Activated CD8-positive, alpha-beta memory T cell treated with anti-CD3 and anti-CD28 coated beads for 48 hours (primary cell): ENCODE data around the gene NXF1.
"Not testable (repeated sequence)": the region's sequence is repeated elsewhere in the genome, so short reads cannot be mapped to it uniquely, and the experiment has no call there.

Source experiments
- DNase-seq, 3 experiments: peaks; one replicate each; pipeline ENCODE4 v3.0.0-alpha.2; 2020; ENCODE audit warnings: low read depth in 2 of 3, low spot score in 2 of 3

Gene NXF1

DNA sequence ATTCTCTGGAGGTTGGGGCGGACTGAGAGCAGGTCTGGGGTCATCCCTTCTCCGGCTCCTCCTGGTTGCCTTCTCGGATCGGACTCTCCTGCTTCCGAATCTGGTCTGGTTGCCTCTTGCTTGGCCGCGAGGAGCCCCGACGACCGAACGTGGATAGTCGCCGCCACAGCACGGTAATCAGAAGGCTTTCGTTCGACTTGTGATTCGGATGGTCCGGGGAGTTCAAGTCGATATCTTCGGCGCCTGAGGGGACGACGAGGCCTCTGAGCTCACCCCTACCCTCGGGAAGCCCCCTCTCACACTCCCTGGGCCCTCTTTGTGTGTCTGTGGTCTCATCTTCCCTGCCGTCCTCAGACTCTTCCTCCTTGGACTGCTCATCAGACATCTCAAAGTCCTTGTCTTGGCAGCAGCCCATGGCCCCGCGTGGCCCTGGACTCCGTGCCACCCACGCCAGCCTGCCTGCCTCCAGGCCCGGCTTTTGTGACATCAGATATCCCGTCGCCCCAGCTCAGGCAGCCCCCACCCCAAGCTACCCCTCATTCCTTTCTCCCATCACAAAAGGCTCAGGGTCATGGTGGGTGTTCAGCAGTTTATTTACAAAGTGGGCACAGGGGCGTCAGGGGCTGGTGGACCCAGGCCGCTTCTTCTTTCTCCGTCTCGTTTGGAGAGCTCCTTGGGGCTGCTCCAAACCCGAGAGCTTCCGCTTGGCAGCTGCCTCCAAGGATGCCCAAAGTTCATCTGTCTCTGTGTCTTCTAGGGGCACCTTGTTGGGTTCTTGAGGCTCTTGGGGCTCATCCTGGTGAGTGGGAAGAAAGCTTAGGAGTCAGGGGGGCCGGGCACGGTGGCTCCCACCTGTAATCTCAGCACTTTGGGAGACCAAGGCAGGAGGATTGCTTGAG is 27.3 kb upstream of the NXF1 start, which contains the start of gene TEX54:
Gene TEX54, minus strand, starts transcription at position 506 of the 899 bp plus-strand sequence.
- no peak for DNase-seq

DNA sequence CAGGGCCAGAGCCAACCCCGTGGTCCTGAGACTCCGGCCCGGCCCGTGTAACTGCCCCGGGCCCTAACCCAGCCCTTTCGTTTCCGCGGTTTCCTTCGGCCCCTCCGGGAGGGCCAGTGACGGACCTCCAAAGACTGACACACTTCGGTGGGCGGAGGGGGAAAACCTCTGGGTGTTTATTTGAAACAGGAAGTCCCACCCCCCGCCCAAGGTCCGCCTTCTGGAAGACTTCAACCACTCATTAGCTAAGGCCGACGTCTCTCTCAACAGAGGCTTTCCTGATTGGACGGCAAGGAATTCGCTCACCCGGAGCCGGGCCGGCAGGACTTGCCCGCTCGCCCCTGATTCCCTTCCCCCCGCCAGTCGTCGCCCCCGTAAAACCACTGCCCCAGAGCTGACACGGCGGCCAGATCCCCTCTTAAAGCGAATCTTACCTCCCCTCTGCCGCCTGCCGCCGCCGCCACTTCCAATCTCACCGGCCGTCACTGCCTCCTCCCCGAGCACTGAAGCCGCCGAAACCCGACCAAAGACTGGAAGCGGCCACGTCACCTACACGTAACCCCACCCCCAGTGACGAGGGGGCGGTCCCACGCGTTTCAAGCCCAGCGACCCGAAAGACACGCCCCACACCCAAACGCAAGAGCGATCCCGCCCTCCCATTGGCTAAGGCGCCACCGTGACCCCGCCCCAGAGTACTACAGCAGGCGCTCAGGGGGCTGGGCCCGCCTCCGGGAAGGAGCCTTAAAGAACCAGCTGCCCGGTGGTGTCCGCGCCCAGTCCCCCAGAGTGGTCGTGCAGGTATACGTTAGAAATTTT is 26.5 kb upstream of the NXF1 start, which contains the start of gene STX5:
Gene STX5, minus strand, starts transcription at position 532 of the 816 bp plus-strand sequence. CDS start 808 bp downstream, outside the sequence.
- DNase-seq: peak; percentile 98 to 99 (median 98)

DNA sequence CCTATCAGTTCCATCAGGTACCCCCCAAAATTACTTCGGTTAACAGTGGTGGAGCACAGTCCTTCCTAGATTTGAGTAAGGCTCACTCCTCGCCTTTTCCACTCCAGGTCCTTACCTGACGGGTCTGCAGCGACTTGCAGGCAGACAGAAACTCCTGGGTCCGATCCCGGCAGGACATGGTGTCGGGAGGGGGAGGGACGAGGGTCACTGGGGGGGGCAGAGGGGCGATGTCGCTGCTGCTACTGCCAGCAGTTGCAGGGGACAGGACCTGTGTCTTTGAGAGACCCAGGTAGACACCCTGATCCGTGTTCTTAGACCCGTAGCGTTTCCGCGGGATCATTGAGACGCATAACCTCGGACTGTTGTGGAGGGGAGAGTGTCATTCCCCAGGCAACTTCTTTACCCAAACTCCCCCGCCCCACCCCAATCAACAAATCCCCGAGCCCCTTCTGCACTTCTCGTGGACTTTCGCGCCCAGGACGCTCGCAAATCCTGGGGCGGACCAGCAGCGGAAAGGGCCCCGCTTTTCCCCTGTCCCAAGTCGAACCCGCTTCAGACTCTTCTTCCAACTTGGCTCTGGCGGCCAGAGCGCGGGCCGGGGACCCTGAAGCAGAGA is 25.8 kb upstream of the NXF1 start:
- no peak for DNase-seq

DNA sequence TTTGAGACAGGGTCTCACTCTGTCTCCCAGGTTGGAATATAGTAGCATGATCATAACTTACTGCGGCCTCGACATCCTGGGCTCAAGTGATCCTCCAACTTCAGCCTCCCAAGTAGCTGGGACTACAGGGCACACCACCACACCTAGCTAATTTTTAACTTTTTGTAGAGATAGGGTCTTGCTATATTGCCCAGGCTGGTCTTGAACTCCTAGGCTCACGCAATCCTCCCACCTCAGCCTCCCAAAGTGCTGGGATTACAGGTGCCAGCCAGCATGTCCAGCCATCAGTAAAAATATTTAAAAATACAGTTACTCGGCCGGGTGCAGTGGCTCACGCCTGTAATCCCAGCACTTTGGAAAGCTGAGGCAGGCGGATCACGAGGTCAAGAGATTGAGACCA is 22.9 kb upstream of the NXF1 start:
- DNase-seq: not testable (repeated sequence)

DNA sequence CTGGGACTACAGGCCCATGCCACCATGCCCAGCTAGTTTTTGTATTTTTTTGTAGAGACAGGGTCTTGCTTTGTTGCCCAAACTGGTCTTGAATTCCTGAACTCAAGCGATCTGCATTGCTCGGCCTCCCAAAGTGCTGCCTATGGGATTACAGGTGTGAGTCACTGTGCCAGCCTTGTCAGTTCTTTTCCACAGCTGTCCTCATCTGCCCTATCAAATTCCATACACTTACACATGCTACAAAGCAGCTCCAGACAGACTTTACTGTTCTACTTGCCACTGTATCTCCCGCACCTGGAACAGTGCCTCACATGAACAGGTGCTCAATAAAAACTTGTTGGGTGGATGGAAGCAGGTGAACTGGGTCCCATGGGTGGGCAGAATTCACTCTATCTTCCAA is 18.4 kb upstream of the NXF1 start:
- no peak for DNase-seq

DNA sequence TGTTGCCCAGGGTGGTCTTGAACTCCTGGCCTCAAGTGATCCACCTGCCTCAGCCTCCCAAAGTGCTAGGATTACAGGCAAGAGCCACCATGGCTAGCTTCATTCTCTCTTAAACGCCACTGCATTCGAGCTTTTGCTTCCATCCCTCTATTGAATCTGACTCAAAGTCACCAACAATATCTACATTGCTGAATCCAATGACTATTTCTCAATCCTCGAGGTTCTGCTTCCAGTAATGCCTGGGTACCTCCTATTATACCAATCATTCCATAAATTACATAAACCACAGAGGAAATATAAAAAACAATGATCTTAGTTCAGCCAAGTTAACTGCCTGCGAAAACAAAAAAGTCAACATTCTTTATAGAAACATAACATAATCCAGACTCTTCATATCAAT is 11.9 kb upstream of the NXF1 start:
- no peak for DNase-seq

DNA sequence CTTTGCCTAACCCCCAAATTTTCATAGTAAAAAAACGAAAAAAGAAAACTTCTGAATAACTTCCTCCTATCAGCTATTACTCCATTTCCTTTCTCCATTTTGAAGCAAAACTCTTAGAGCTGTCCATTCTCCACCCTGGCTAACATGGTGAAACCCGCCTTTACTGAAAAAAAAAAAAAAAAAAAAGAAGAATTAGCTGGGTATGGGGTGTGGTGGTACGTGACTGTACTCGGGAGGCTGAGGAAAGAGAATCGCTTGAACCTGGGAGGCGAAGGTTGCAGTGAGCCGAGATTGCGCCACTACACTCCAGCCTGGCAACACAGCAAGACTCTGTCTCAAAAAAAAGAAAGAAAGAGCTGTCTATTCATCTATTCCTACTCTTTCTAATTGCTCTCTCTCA is 11.3 kb upstream of the NXF1 start:
- DNase-seq: no peak

DNA sequence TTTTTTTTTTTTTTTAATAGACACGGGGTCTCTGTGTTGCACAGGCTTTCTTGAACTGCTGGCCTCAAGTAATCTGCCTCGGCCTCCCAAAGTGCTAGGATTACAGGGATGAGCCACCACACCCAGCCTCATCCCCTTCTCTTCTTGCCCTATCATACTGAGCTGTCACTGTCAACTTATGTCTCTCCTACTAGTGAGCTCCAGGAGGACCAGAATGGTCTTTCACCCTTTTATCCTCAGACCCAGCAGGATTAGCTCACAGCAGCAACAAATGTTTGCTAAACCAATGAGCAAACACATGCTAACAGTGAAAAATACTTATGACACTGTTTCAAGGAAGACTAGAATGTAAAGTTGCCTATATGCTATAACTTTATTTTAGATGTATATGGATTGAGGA is 6.4 kb upstream of the NXF1 start:
- no peak for DNase-seq

DNA sequence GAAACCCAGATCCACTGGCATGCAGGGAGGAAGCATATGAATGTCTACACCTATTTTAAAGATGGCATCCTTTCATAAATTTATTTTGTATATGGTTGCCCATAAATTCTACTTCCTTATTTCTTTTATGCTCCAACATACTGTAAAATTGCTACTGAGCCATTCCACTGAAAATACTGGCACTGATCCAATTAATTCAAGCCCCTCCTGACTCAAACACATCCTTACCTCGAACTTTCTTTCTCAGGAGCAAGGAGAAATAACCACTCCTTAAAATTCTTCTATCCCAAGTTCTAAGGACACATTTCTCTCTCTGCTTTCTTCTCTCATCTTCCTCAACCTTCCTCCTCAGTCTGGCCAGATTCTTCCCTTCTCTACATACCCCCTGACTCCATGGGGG is 5.5 kb upstream of the NXF1 start:
- no peak for DNase-seq

DNA sequence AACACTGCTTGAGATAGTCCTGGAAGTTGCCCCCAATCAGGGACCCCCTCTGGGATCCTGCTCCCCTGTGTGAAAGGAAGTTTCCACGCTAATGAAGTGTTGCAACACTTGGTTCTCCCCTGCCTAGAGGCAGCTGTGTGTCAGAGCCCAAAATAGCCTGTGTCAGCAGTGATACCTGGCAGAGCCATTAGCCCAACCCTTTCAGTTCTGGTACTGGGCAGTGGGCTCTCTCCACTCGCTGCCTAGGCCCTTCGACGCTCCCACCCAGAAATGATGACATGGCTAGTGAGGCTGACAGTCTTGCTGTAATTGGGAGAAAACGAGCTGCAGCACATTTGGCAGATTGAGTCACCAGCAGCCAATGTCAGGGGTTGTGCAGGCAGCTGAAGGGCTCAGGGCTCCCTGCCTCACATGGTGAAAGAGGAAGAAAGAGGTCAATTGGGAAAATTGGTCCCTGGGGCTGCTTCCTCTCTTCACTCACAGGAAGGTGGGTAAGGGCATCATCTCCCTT is 1.4 kb upstream of the NXF1 start:
- DNase-seq: no peak

DNA sequence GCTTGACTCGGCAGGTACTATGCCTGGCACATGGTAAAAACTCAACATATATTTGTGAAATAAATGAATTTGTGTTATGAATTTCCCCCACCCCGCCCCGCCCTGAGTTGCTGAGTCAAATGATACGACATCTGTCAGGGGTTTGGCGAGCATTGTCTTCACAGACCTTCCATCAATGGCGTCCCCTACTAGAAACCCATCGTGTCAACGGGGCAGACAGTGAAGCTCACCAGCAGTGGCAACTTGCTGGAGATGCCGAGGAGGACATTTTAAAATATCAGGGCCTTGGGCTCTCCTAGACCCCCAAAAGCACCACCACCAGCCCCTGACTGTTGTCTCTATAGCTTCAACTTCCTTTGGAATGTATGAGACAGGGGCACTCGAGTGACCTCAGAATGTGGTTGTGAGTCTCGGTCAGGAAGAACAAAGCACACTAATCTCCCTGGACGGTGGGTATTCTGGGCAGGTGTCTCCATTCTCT is 761 bp upstream of the NXF1 start:
- DNase-seq: no peak

DNA sequence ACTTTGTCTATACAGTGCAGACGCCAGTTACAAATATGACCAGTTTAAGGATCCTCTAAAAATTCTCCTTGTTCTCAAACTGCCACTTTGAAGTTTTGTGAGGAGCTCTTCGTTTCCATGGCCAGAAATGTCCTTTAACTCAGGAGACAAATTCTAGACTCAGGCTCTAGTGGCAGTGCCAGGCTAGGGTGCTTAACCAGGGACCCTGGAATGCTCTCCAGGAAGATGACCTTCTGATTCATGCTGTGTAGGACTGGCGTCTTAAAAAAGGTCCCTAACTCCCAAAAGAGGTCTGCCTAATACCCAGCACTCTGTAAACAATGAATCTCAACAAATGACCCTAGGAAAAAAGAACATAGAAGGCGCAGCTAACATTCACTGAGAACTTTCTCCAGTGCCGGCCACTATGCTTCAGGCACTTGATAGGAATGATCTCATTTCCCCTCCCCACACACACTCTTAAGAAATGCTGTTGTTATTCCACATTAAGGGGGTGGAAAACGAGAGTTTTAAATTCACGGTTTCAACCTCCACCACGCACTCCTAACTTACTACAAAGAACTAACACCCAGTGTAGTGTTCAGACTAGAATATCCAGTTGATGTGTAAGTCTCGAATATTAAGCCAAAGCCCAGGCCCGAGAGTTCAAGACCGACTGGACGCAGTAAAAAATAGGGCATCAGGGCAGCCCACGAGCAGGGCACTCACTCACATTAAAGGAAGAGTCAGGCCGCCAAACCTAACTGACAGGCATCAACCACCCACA is 747 bp downstream of the NXF1 start:
- no peak for DNase-seq

DNA sequence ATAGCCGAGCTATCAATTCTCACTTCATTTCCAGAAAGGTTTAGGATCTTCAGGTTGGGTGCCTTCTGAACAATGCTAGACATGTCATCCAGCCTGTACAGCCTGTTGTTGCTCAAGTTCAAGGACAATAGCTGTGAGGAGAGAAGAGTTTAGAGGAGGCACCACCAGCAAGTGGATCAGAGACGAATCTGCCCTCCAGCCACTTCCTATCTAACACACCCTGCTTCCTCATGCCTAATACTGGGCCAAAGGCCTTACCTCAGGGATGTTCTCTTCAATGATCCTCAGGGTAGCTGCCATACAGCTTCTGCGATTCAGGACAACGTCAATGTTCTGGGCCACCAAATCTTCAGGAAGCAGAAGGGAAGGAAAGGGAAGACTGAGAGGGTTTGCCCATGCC is 4.2 kb downstream of the NXF1 start:
- no peak for DNase-seq

DNA sequence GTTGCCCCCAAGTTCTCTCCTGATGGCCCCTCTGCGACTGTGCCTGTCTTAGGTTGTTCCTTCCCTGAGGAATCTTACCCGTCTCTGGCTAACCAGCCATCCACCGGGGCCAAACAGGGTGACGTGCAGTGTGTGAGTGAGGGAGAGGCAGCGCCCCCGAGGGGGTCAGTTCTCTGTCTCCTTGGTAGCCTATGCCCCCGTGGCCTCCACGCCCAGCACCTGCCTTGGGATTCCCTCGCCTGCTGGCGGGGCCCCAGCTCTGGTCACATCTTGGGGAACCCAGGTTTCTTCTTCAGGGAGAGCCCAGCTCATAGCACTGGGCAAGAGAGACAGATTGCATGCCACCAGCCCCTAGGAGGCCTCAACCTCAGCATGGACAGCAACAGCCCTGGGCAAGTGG is 5.8 kb downstream of the NXF1 start:
- no peak for DNase-seq

DNA sequence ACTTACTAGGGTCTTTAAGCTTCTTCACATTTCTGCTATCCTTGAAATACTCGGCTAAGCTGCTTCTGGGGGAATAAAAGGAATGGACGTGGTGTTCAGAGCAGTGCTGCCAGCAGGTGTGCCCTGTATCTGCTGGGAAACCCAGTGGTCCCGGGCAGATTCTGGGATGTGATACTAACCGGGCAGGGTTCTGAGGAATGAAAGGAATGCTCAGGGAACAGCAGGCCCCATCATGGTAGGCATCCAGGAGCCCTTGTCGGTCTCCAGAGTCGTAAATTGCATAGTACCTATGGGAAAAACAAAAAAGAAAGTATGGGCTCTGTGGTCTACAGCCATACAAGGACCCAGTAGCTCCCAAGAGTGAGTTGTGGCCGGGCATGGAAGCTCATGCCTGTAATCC is 9.0 kb downstream of the NXF1 start:
- no peak for DNase-seq

DNA sequence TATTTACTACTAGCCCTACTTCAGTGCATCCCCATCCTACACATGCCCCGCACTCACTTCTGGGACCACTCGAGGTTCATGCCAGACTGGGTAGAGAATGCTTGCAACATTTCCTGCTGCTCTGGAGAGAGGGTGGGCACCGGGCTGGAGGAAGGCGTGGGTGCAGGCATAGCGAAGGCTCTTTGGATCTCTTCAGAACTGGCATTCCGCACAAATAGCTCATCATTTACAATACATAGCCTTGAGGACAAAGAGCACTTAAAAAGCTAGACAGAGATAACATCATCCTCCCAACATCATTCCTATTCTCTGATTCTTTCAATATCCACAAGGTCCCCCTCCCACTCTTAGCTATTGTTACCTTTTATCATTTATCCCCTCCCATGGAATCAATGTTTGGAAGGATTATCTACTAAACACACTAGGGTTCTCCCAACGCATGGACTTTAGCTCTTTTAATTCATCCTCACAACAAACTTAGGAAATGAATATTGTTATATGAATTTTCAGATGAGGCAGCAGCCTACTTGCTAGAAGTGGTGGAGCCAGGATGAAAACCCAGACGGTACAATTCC is 11.0 kb downstream of the NXF1 start:
- DNase-seq: no peak

DNA sequence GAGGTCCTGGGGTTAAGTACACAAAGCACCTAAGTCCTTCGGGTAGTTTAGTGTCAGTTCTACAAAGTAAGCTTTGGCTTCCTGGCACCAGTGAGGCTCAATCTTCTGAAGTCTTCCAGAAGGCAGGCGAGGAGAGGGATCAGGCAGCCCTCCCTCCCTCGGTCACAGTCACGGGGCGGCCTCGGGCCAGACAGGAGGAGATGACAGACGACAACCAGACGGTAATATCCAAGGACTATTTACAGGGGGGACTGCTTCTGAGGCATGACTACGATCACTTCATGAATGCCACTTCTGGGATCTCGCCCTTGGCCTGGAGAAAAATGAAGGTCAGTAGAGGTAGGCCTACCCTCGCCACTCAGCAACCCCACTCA is 13.1 kb downstream of the NXF1 start:
- DNase-seq: no peak

DNA sequence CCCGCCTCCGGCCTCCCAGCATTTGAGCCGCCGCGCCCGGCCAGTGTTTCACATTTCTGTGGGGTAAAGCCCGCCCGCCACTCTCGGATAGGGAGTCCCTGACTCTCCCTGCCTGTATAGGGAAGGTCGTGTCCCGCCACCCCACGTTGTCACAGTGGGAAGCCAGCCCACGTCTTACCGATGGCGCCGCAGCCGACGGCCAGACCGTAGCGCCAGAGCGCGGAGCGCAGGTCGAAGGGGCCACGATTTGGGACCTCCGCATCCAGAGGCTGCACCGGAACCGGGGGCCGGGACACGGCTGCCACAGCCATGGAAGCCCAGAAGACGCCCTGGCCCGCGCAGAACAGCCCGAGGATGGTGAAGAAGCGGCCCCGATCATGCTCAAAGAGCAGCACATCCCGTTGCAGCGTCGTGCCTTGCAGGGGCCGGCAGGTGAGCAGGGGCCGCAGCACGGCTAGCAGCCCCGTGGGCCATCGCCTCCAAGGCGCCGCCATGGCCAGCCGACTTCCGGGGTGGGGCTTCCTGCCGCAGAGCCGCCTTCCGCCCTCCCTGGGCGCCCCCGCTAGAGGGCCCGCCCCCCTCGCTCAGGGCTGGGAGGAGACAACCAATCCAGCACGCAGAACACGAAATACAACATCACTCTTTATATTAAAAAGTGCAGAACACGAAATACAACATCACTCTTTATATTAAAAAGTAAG is 13.6 kb downstream of the NXF1 start, which contains the start of gene TMEM223:
Gene TMEM223, minus strand, starts transcription at position 506 of the 701 bp plus-strand sequence. Its CDS starts 12 bp downstream, at position 494.
- DNase-seq: peak; percentile 76 to 81 (median 79)

DNA sequence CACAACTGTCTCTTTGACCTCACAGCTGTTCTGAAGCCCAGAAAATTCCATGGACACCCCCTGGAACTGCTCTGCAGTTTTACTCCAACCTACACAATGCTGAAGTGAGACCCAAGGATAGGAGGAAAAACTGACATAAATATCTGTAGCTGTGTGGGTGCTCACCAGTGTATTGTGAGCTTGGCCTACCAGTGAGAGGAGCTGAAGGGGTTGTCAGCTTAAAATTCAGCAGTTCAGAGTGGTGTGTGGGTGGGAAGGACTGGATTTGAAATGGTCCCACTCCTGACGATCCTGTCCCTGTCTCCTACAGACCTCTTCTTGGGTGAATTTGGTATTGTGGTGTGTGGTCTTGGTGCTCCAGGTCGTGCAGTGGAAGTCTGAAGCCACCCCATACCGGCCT is 15.7 kb downstream of the NXF1 start:
- DNase-seq: no peak
